ENCODE data around the gene RREB1. TPM values are rescaled to one million over a fixed set of nuclear protein-coding genes. Genes with fewer than 3 reads are reported as not detected.

The RREB1 gene
- total RNA-seq = 10 to 100 TPM; 58.4 to 71.0 TPM

GRCh38 chr6:7107578-7108195 is at the start of gene RREB1:
Gene RREB1 (plus strand): TSS chr6:7107961. CDS start chr6:7181912, 73,951 bp downstream.
- intact Hi-C loops (cut with DNase I) = loop anchor here (2.0 to 5.0 kb wide), 2 partner anchors 33 to 130 kb away; no protein-coding TSS in a partner anchor
- no peaks in the 10 kb centered on the region for H3K9me3 ChIP-seq
- no peaks in the 10 kb centered on the region for H3K4me1 ChIP-seq (replicated peaks)
- peak; percentile 76 for DNase-seq (ENCODE audit: low spot score)
- H3K27ac ChIP-seq = peak within 1 kb of the TSS; percentile 88 to 97
- no peaks in the 10 kb centered on the region for H3K27me3 ChIP-seq (replicated peaks; ENCODE audit: insufficient read depth)
- H3K4me3 ChIP-seq = peak within 1 kb of the TSS; percentile 79 to 88
- TF ChIP-seq CTCF (IDR thresholded peaks at IDR 0.05) (no peak), POLR2A (IDR thresholded peaks at IDR 0.05) (peak; percentile 56), POLR2AphosphoS5 (IDR thresholded peaks at IDR 0.05) (peak; percentile 62)
- no peaks in the 10 kb centered on the region for H3K36me3 ChIP-seq
- under 1% methylated on average over 42 of the region's 59 CpGs for WGBS

- Histone ChIP-seq H3K4me3 (no peak overlapping the region), H3K4me1 (replicated peaks) (no peaks in the 10 kb centered on the region), H3K27ac (peak overlapping the region; percentile 60 to 75), H3K9me3 (no peaks in the 10 kb centered on the region), H3K27me3 (replicated peaks; ENCODE audit: insufficient read depth) (no peaks in the 10 kb centered on the region), H3K36me3 (no peaks in the 10 kb centered on the region)
- peak; percentile 90 for DNase-seq (ENCODE audit: low spot score)
- intact Hi-C loops (cut with DNase I) = no loop called here
- TF ChIP-seq POLR2AphosphoS5 (IDR thresholded peaks at IDR 0.05) (peak; percentile 91), CTCF (IDR thresholded peaks at IDR 0.05) (no peak), POLR2A (IDR thresholded peaks at IDR 0.05) (peak; percentile 46)
- WGBS = 75% methylated on average over 4 of the region's 4 CpGs
Observed at GRCh38 chr6:7058250-7058923, 49.4 kb upstream of the RREB1 start.

GRCh38 chr6:7060769-7061516 is 46.8 kb upstream of the RREB1 start:
- H3K36me3 ChIP-seq = no peaks in the 10 kb centered on the region
- no peaks in the 10 kb centered on the region for H3K9me3 ChIP-seq
- intact Hi-C loops (cut with DNase I) = no loop called here
- peak overlapping the region; percentile 61 to 75 for H3K27ac ChIP-seq
- WGBS = 80% methylated on average over 6 of the region's 6 CpGs
- peak; percentile 58 for TF ChIP-seq POLR2AphosphoS5 (IDR thresholded peaks at IDR 0.05)
- TF ChIP-seq POLR2A (IDR thresholded peaks at IDR 0.05) = no peak
- no peaks in the 10 kb centered on the region for H3K27me3 ChIP-seq (replicated peaks; ENCODE audit: insufficient read depth)
- DNase-seq (ENCODE audit: low spot score) = no peak
- H3K4me1 ChIP-seq (replicated peaks) = no peaks in the 10 kb centered on the region
- H3K4me3 ChIP-seq = no peak overlapping the region

- H3K27me3 ChIP-seq (replicated peaks; ENCODE audit: insufficient read depth) = no peaks in the 10 kb centered on the region
- H3K36me3 ChIP-seq = no peaks in the 10 kb centered on the region
- peak overlapping the region; percentile 30 to 75 for H3K27ac ChIP-seq
- no peak for TF ChIP-seq POLR2A (IDR thresholded peaks at IDR 0.05)
- TF ChIP-seq POLR2AphosphoS5 (IDR thresholded peaks at IDR 0.05) = peak; percentile 50
- WGBS = 60% methylated on average over 11 of the region's 11 CpGs
- H3K4me1 ChIP-seq (replicated peaks) = peaks cover 3% of the 10 kb centered on the region
- no peak overlapping the region for H3K4me3 ChIP-seq
- intact Hi-C loops (cut with DNase I) = no loop called here
- H3K9me3 ChIP-seq = no peaks in the 10 kb centered on the region
- peak; percentile 42 for DNase-seq (ENCODE audit: low spot score)
Observed at GRCh38 chr6:7062451-7063162, 45.2 kb upstream of the RREB1 start.

- intact Hi-C loops (cut with DNase I) = no loop called here
- peak overlapping the region; percentile 66 to 68 for H3K27ac ChIP-seq
- H3K4me3 ChIP-seq = no peak overlapping the region
- no peak for DNase-seq (ENCODE audit: low spot score)
- peaks cover 3% of the 10 kb centered on the region for H3K4me1 ChIP-seq (replicated peaks)
- H3K36me3 ChIP-seq = no peaks in the 10 kb centered on the region
- WGBS = 73% methylated on average over 3 of the region's 3 CpGs
- TF ChIP-seq CTCF (IDR thresholded peaks at IDR 0.05) (no peak), POLR2AphosphoS5 (IDR thresholded peaks at IDR 0.05) (peak; percentile 68)
- H3K9me3 ChIP-seq = no peaks in the 10 kb centered on the region
- H3K27me3 ChIP-seq (replicated peaks; ENCODE audit: insufficient read depth) = no peaks in the 10 kb centered on the region
Observed at GRCh38 chr6:7067305-7067704, 40.5 kb upstream of the RREB1 start.

Measured in prostate gland (tissue), 2 donors.